Stimulated activated CD4-positive, alpha-beta T cell treated with anti-CD3 and anti-CD28 coated beads, Interleukin-4, amount 100 ng/mL, for 48 hours (primary cell): ENCODE data around the gene CNTN4.

ENCODE experiments used
- DNase-seq, 2 donors: peaks; one replicate each; pipeline ENCODE4 v3.0.0-alpha.2; 2020; ENCODE audit warnings: low read depth in 2 of 2

The CNTN4 gene

GRCh38 chr3:2153053-2153452 is 54.4 kb downstream of the CNTN4 start:
- DNase-seq: no peak

GRCh38 chr3:2153547-2153946 is 54.9 kb downstream of the CNTN4 start:
- DNase-seq: no peak

- no peak for DNase-seq
These were observed 56.0 kb downstream of the CNTN4 start for GRCh38 chr3:2154621-2155020.

GRCh38 chr3:2156244-2156847 is 57.7 kb downstream of the CNTN4 start:
- DNase-seq: peak in 1 of 2 donors; percentile 9

- DNase-seq: no peak
These were observed 60.2 kb downstream of the CNTN4 start for GRCh38 chr3:2158828-2159227.

- no peak for DNase-seq
These were observed 67.9 kb downstream of the CNTN4 start for GRCh38 chr3:2166552-2166951.

- no peak for DNase-seq
These were observed 74.0 kb downstream of the CNTN4 start for GRCh38 chr3:2172561-2173171.

GRCh38 chr3:2180634-2181033 is 82.0 kb downstream of the CNTN4 start:
- no peak for DNase-seq

GRCh38 chr3:2198776-2199279 is 100.2 kb downstream of the CNTN4 start:
- DNase-seq: no peak

GRCh38 chr3:2204054-2204453 is 105.4 kb downstream of the CNTN4 start:
- no peak for DNase-seq

- no peak for DNase-seq
These were observed 107.0 kb downstream of the CNTN4 start for GRCh38 chr3:2205692-2206091.

- DNase-seq: no peak
These were observed 107.9 kb downstream of the CNTN4 start for GRCh38 chr3:2206536-2206935.

- DNase-seq: no peak
These were observed 112.9 kb downstream of the CNTN4 start for GRCh38 chr3:2211568-2211967.

GRCh38 chr3:2212206-2212605 is 113.5 kb downstream of the CNTN4 start:
- DNase-seq: no peak

- DNase-seq: no peak
These were observed 119.7 kb downstream of the CNTN4 start for GRCh38 chr3:2218375-2218774.

- DNase-seq: no peak
These were observed 120.2 kb downstream of the CNTN4 start for GRCh38 chr3:2218816-2219215.

- no peak for DNase-seq
These were observed 137.5 kb downstream of the CNTN4 start for GRCh38 chr3:2236203-2236602.

- no peak for DNase-seq
These were observed 145.5 kb downstream of the CNTN4 start for GRCh38 chr3:2244137-2244536.

GRCh38 chr3:2246873-2247648 is 148.4 kb downstream of the CNTN4 start:
- no peak for DNase-seq

- DNase-seq: no peak
These were observed 149.2 kb downstream of the CNTN4 start for GRCh38 chr3:2247831-2248230.

GRCh38 chr3:2250783-2251182 is 152.1 kb downstream of the CNTN4 start:
- no peak for DNase-seq

GRCh38 chr3:2261747-2262146 is 163.1 kb downstream of the CNTN4 start:
- no peak for DNase-seq

- no peak for DNase-seq
These were observed 163.5 kb downstream of the CNTN4 start for GRCh38 chr3:2262204-2262603.
